Thymus (tissue), 11 donors: ENCODE measurements around the gene HYLS1. TPM values are rescaled to one million over a fixed set of nuclear protein-coding genes. Genes with fewer than 3 reads are reported as not detected.

Experiments used
- DNase-seq, 9 donors: peaks; one replicate each; pipeline ENCODE4 v3.0.0-alpha.2; 2013; ENCODE audit warnings: low spot score in 9 of 9, low read depth in 6 of 9, missing footprints in 1 of 9
- H3K27ac ChIP-seq, 2 donors: one replicate each; pipeline ENCODE4 v1.5.1; 2013; ENCODE audit warnings: control low read depth in 1 of 2, low read depth in 1 of 2, low read length in 1 of 2, mild to moderate bottlenecking in 1 of 2, moderate library complexity in 1 of 2
- H3K27me3 ChIP-seq, 2 donors: one replicate each; pipeline ENCODE4 v1.5.1; 2013; ENCODE audit warnings: low read length in 1 of 2; ENCODE audit not compliant: control insufficient read depth in 2 of 2, insufficient read depth in 1 of 2
- H3K36me3 ChIP-seq, 2 donors: one replicate each; pipeline ENCODE4 v1.5.1; 2013; ENCODE audit warnings: low read length in 1 of 2, mild to moderate bottlenecking in 1 of 2, moderate library complexity in 1 of 2; ENCODE audit not compliant: control insufficient read depth in 2 of 2, insufficient read depth in 2 of 2
- H3K4me1 ChIP-seq, 2 donors: one replicate each; pipeline ENCODE4 v1.5.1; 2013; ENCODE audit warnings: low read length in 2 of 2; ENCODE audit not compliant: control insufficient read depth in 2 of 2, insufficient read depth in 2 of 2
- H3K4me3 ChIP-seq, 2 donors: one replicate each; pipeline ENCODE4 v1.5.1; 2013; ENCODE audit warnings: low read length in 2 of 2, control low read depth in 1 of 2, mild to moderate bottlenecking in 1 of 2
- H3K9me3 ChIP-seq, 2 donors: one replicate each; pipeline ENCODE4 v1.5.1; 2013; ENCODE audit warnings: low read length in 1 of 2, mild to moderate bottlenecking in 1 of 2; ENCODE audit not compliant: control insufficient read depth in 2 of 2, insufficient read depth in 1 of 2
- WGBS: extraction: QIAGEN DNeasy Blood & Tissue Kit; methylation state at CpG from one replicate; pipeline ENCODE4 v1.1.7; 2013; 5-methylcytosine and 5-hydroxymethylcytosine counted together
- polyA plus RNA-seq: library from polyadenylated mRNA; stranded (reverse); fragments of 200-250 nt; gene quantifications from one replicate; pipeline ENCODE4 v1.2.3, GENCODE V29; 2013
- total RNA-seq: library from RNA; stranded (reverse); fragments of 120-200 nt; gene quantifications from one replicate; pipeline ENCODE4 v1.2.4, GENCODE V29; 2013
- donor health status: healthy.

HYLS1 gene
- total and polyA plus RNA-seq, 2 donors = 3.6 to 9.0 TPM

GRCh38 chr11:125950178-125950490 lies 62.7 kb downstream of the HYLS1 start:
- Histone ChIP-seq H3K27ac (no peak overlapping the region), H3K4me1 (peaks cover 0 to 14% of the 10 kb centered on the region in 2 donors), H3K36me3 (no peaks in the 10 kb centered on the region), H3K9me3 (no peaks in the 10 kb centered on the region), H3K27me3 (no peaks in the 10 kb centered on the region), H3K4me3 (no peak overlapping the region)
- DNase-seq = no peak
- WGBS = 97% methylated on average over 11 of the region's 11 CpGs

Other genes starting within 250 kb of the HYLS1 start
- gene ACRV1, start 206.8 kb upstream of the HYLS1 start, total RNA-seq = not detected
- gene ACRV1, start 206.8 kb upstream of the HYLS1 start, polyA plus RNA-seq = 0.09 TPM
- gene PATE1, start 141.4 kb upstream of the HYLS1 start, total RNA-seq = 0.05 TPM
- 0.52 TPM for gene PATE1, start 141.4 kb upstream of the HYLS1 start, polyA plus RNA-seq
- gene PATE2, start 108.8 kb upstream of the HYLS1 start, total RNA-seq = 0.09 TPM
- gene PATE2, start 108.8 kb upstream of the HYLS1 start, polyA plus RNA-seq = 0.02 TPM
- not detected for gene PATE3, start 99.5 kb upstream of the HYLS1 start, total RNA-seq
- gene PATE3, start 99.5 kb upstream of the HYLS1 start, polyA plus RNA-seq = not detected
- gene PATE4, start 54.4 kb upstream of the HYLS1 start, total RNA-seq = not detected
- 0.11 TPM for gene PATE4, start 54.4 kb upstream of the HYLS1 start, polyA plus RNA-seq
- 14.4 TPM for gene PUS3, start 15.5 kb downstream of the HYLS1 start, total RNA-seq
- 17.2 TPM for gene PUS3, start 15.5 kb downstream of the HYLS1 start, polyA plus RNA-seq
- 0.80 TPM for gene DDX25, start 16.8 kb downstream of the HYLS1 start, total RNA-seq
- gene DDX25, start 16.8 kb downstream of the HYLS1 start, polyA plus RNA-seq = 1.1 TPM
- gene VSIG10L2, start 58.4 kb downstream of the HYLS1 start, total RNA-seq = 0.09 TPM
- gene VSIG10L2, start 58.4 kb downstream of the HYLS1 start, polyA plus RNA-seq = 0.84 TPM
- 3.9 TPM for gene CDON, start 175.2 kb downstream of the HYLS1 start, total RNA-seq
- gene CDON, start 175.2 kb downstream of the HYLS1 start, polyA plus RNA-seq = 1.4 TPM